Endothelial cell of umbilical vein (primary cell): ENCODE data around the gene IGFL4. TPM values are rescaled to one million over a fixed set of nuclear protein-coding genes. Genes with fewer than 3 reads are reported as not detected.

Source experiments
- BruUV-seq: library from RNA; stranded (reverse); fragments of 400-500 nt; replicated peaks from 2 replicates; lab custom pipeline; 2021; lab: Mats Ljungman, UMichigan
- CTCF ChIA-PET: fragments of 300-600, 350-600 bp; sonication (Branson Sonifier 250); formaldehyde crosslinking; loops from one replicate; lab custom pipeline; 2021; ENCODE audit warnings: antibody characterized with exemption, inconsistent platforms; lab: Charles Lee
- POLR2A ChIA-PET: fragments of 300-600, 350-600 bp; sonication (Branson Sonifier 250); formaldehyde crosslinking; loops from one replicate; lab custom pipeline; 2021; ENCODE audit warnings: antibody characterized with exemption, inconsistent platforms; lab: Charles Lee
- DNase-seq: peaks from one replicate; pipeline ENCODE4 v3.0.0-alpha.2; 2011; ENCODE audit warnings: low read depth, low spot score
- FAIRE-seq: peaks from 2 replicates; lab custom pipeline; 2011; peaks lifted over from hg19 to GRCh38; lab: Jason Lieb, UNC
- H2AFZ ChIP-seq: 2 replicates; pipeline ENCODE4 v1.6.0; 2012; ENCODE audit warnings: low read depth, low read length, control low read depth, inconsistent platforms
- H3K27ac ChIP-seq: 2 replicates; pipeline ENCODE4 v1.5.1; 2011; ENCODE audit warnings: low read depth, mild to moderate bottlenecking, control low read depth, low read length, moderate library complexity; ENCODE audit not compliant: insufficient read depth
- H3K27me3 ChIP-seq, 2 experiments: 2 replicates each; pipeline versions ENCODE4 v1.6.0 to v1.6.1; 2011; ENCODE audit warnings: low read length in 2 of 2, mixed read lengths in 1 of 2; ENCODE audit not compliant: control insufficient read depth in 2 of 2, insufficient read depth in 2 of 2
- H3K36me3 ChIP-seq, 2 experiments: 2 replicates in 1 of 2; 3 replicates in 1 of 2; pipeline ENCODE4 v1.5.1; 2011; ENCODE audit warnings: low read length in 2 of 2, mild to moderate bottlenecking in 1 of 2, moderate library complexity in 1 of 2; ENCODE audit not compliant: control insufficient read depth in 2 of 2, insufficient read depth in 2 of 2; ENCODE audit errors: extremely low read depth in 1 of 2
- H3K4me1 ChIP-seq: 3 replicates; pipeline ENCODE4 v1.5.1; 2011; ENCODE audit warnings: mild to moderate bottlenecking, low read length; ENCODE audit not compliant: control insufficient read depth, insufficient read depth; ENCODE audit errors: extremely low read depth
- H3K4me2 ChIP-seq: 2 replicates; pipeline ENCODE4 v1.6.1; 2011; ENCODE audit warnings: low read length, control low read depth, mixed read lengths; ENCODE audit not compliant: insufficient read depth
- H3K4me3 ChIP-seq, 3 experiments: fragments of 200-600 bp in 1 of 3; sonication (generic), shearing (Covaris generic) in 1 of 3; replicated peaks in 1 of 3; 2 replicates each; pipeline ENCODE4 v1.5.1; 2011 to 2016; ENCODE audit warnings: control low read depth in 3 of 3, low read length in 3 of 3, mild to moderate bottlenecking in 2 of 3, inconsistent platforms in 1 of 3, low read depth in 1 of 3, moderate library complexity in 1 of 3; ENCODE audit not compliant: insufficient read depth in 1 of 3
- H3K79me2 ChIP-seq: 2 replicates; pipeline ENCODE4 v1.6.0; 2012; ENCODE audit warnings: low read length, inconsistent platforms; ENCODE audit not compliant: control insufficient read depth, insufficient read depth
- H3K9ac ChIP-seq: replicated peaks from 2 replicates; pipeline ENCODE3; 2011; ENCODE audit warnings: low read length, control low read depth; ENCODE audit not compliant: insufficient read depth; ENCODE audit errors: extremely low read depth
- H3K9me1 ChIP-seq: replicated peaks from 3 replicates; pipeline ENCODE4 v1.6.0; 2011; ENCODE audit warnings: mild to moderate bottlenecking, low read length; ENCODE audit not compliant: control insufficient read depth, insufficient read depth; ENCODE audit errors: extremely low read depth
- H3K9me3 ChIP-seq: replicated peaks from 2 replicates; pipeline ENCODE4 v1.5.1; 2012; ENCODE audit warnings: low read length, inconsistent platforms; ENCODE audit not compliant: control insufficient read depth, insufficient read depth
- H4K20me1 ChIP-seq: replicated peaks from 2 replicates; pipeline ENCODE3; 2011; ENCODE audit warnings: mild to moderate bottlenecking, low read length; ENCODE audit not compliant: control insufficient read depth, insufficient read depth; ENCODE audit errors: extremely low read depth
- EZH2 ChIP-seq: IDR thresholded peaks from 2 replicates; pipeline ENCODE4 v1.6.1; 2012; ENCODE audit warnings: borderline replicate concordance, low read depth, mild to moderate bottlenecking, moderate library complexity, low read length, inconsistent platforms; ENCODE audit not compliant: severe bottlenecking
- FOS ChIP-seq: IDR thresholded peaks from 2 replicates; pipeline ENCODE4 v1.6.1; 2011; ENCODE audit warnings: mild to moderate bottlenecking, low read length, moderate library complexity, borderline replicate concordance; ENCODE audit not compliant: insufficient read depth
- GATA2 ChIP-seq: IDR thresholded peaks from 2 replicates; pipeline ENCODE4 v1.7.0; 2011; ENCODE audit warnings: low read depth, mild to moderate bottlenecking, moderate library complexity, mixed read lengths, low read length; ENCODE audit not compliant: insufficient read length, insufficient read depth
- JUN ChIP-seq: IDR thresholded peaks from 2 replicates; pipeline ENCODE4 v1.6.1; 2011; ENCODE audit warnings: borderline replicate concordance, low read depth; ENCODE audit not compliant: insufficient read length, insufficient read depth
- MYC ChIP-seq: IDR thresholded peaks from one replicate; pipeline ENCODE4 v1.6.1; 2011; ENCODE audit warnings: mild to moderate bottlenecking, low read depth, low read length
- POLR2A ChIP-seq: IDR thresholded peaks from 2 replicates; pipeline ENCODE4 v1.6.1; 2012; ENCODE audit warnings: low read depth, mild to moderate bottlenecking, control low read depth, low read length
- POLR2AphosphoS5 ChIP-seq: IDR thresholded peaks from 2 replicates; pipeline ENCODE4 v1.6.1; 2012; ENCODE audit warnings: low read depth, mild to moderate bottlenecking, control low read depth, low read length, moderate library complexity; ENCODE audit not compliant: insufficient read depth
- dilution Hi-C: fragments of 300-500 bp; cut with MboI; formaldehyde crosslinking; loops from one replicate; pipeline ENCODE4 v1.15.0; 2019; ENCODE audit warnings: low sequenced_read_pairs; ENCODE audit not compliant: extremely low pct_ligation_motif_present
- intact Hi-C: fragments of 100-400 bp; cut with micrococcal nuclease; formaldehyde crosslinking; loops from one replicate; pipeline ENCODE4 v1.10.0; 2022
- polyA plus RNA-seq, 4 experiments: library from polyadenylated mRNA; depleted of rRNA in 3 of 4; stranded (reverse) in 3 of 4; unstranded in 1 of 4; fragments of >200 nt; gene quantifications; 2 replicates each; pipeline versions ENCODE4 v1.2.1 to v1.2.3, GENCODE V29; 2011 to 2012; ENCODE audit warnings: missing spikeins in 1 of 4
- total RNA-seq: library from RNA; stranded (reverse); gene quantifications from 2 replicates; pipeline ENCODE4 v1.2.3, GENCODE V29; 2021
- TF ChIP-seq, protein P1 (sequence below): IDR thresholded peaks from 2 replicates; pipeline ENCODE4 v1.6.1; 2011; ENCODE audit not compliant: insufficient read depth, insufficient read length
- TF ChIP-seq, protein P2 (sequence below), 2 donors: IDR thresholded peaks; 1 replicate in 1 of 2; 2 replicates in 1 of 2; pipeline ENCODE4 v1.5.1; 2011; ENCODE audit warnings: low read length in 2 of 2, mild to moderate bottlenecking in 2 of 2, moderate library complexity in 2 of 2, control low read depth in 1 of 2, inconsistent platforms in 1 of 2, low read depth in 1 of 2; ENCODE audit not compliant: insufficient read depth in 1 of 2; ENCODE audit errors: extremely low read depth in 1 of 2

Gene IGFL4
- total and polyA plus RNA-seq, 2 donors (not counting 3 experiments of a cell fraction or from before 2014, with no cell fraction given) = not detected

DNA sequence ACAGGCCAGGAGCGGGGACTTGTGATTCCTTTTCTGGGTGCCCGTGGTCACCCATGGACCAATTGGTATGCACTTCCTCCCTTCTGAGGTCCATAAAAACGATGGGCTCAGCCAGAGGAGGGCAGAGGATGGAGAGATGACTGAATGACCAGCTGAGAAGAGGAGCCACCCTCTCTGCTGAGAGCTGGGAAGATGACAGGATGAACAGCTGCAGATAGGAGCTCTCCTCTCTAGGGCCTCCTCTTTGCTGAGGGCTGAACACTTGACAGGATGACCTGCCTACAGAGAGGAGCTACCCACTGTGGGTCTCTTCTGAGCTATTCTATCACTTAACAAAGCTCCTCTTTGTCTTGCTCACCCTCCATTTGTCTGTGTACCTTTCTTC, 4.1 kb downstream of the IGFL4 start:
- ChIA-PET POLR2A (no interaction called here), CTCF (interaction anchor here (0.9 to 6.3 kb wide), 4 partner anchors 8 to 41 kb away, joined by 3 to 77 read pairs (median 11); no protein-coding TSS in a partner anchor)
- Histone ChIP-seq H3K79me2 (no peaks in the 10 kb centered on the region), H2AFZ (no peak overlapping the region), H3K4me3 (no peak overlapping the region), H4K20me1 (no peaks in the 10 kb centered on the region), H3K9me3 (no peaks in the 10 kb centered on the region), H3K4me2 (no peak overlapping the region), H3K4me1 (no peaks in the 10 kb centered on the region), H3K36me3 (no peaks in the 10 kb centered on the region), H3K9ac (no peak overlapping the region), H3K27ac (no peak overlapping the region), H3K9me1 (no peaks in the 10 kb centered on the region), H3K27me3 (peaks cover 4 to 7% of the 10 kb centered on the region in 2 experiments)
- no peak for FAIRE-seq
- intact Hi-C loops (no loop called here), dilution Hi-C loops (no loop called here)
- DNase-seq = no peak
- TF ChIP-seq JUN = no peak
- no peak for TF ChIP-seq POLR2A
- TF ChIP-seq, protein P1, sequence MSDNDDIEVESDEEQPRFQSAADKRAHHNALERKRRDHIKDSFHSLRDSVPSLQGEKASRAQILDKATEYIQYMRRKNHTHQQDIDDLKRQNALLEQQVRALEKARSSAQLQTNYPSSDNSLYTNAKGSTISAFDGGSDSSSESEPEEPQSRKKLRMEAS = no peak
- no peak for TF ChIP-seq POLR2AphosphoS5
- TF ChIP-seq, protein P2, sequence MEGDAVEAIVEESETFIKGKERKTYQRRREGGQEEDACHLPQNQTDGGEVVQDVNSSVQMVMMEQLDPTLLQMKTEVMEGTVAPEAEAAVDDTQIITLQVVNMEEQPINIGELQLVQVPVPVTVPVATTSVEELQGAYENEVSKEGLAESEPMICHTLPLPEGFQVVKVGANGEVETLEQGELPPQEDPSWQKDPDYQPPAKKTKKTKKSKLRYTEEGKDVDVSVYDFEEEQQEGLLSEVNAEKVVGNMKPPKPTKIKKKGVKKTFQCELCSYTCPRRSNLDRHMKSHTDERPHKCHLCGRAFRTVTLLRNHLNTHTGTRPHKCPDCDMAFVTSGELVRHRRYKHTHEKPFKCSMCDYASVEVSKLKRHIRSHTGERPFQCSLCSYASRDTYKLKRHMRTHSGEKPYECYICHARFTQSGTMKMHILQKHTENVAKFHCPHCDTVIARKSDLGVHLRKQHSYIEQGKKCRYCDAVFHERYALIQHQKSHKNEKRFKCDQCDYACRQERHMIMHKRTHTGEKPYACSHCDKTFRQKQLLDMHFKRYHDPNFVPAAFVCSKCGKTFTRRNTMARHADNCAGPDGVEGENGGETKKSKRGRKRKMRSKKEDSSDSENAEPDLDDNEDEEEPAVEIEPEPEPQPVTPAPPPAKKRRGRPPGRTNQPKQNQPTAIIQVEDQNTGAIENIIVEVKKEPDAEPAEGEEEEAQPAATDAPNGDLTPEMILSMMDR (IDR thresholded peaks at IDR 0.05; ENCODE audit: extremely low read depth in 1 of 2, insufficient read depth in 1 of 2, low read depth in 1 of 2, low read length in 2 of 2) = no peak
- no peak for TF ChIP-seq GATA2
- TF ChIP-seq MYC = no peak
- TF ChIP-seq FOS = no peak
- TF ChIP-seq EZH2 = no peak
- no TSS peak for BruUV-seq
